Sigmoid colon (tissue), 7 donors: Measurements from ENCODE around the gene ZNF789. TPM values are rescaled to one million over a fixed set of nuclear protein-coding genes. Genes with fewer than 3 reads are reported as not detected.
A peak's percentile ranks its signal among the peaks of the same experiment; 100 is the strongest.
"Not testable (repeated sequence)": the region's sequence is repeated elsewhere in the genome, so short reads cannot be mapped to it uniquely, and the experiment has no call there.

ENCODE experiments used
- DNase-seq: peaks from one replicate; pipeline ENCODE4 v3.0.0-alpha.2; 2019
- H3K27ac ChIP-seq, 4 donors: fragments of 200-600 bp; sonication (generic); one replicate each; pipeline ENCODE4 v1.5.1; 2016 to 2019; ENCODE audit warnings: mild to moderate bottlenecking in 1 of 4
- H3K27me3 ChIP-seq, 3 donors: fragments of 200-600 bp; sonication (generic); one replicate each; pipeline ENCODE4 v1.5.1; 2019; ENCODE audit warnings: mild to moderate bottlenecking in 1 of 3
- H3K36me3 ChIP-seq, 4 donors: fragments of 200-600 bp; sonication (generic); one replicate each; pipeline ENCODE4 v1.5.1; 2016 to 2019
- H3K4me1 ChIP-seq, 4 donors: fragments of 200-600 bp; sonication (generic); one replicate each; pipeline ENCODE4 v1.5.1; 2017 to 2019
- H3K4me3 ChIP-seq, 4 donors: fragments of 200-600 bp; sonication (generic); one replicate each; pipeline ENCODE4 v1.5.1; 2017 to 2019; ENCODE audit warnings: mild to moderate bottlenecking in 2 of 4, moderate library complexity in 1 of 4
- H3K9me3 ChIP-seq, 4 donors: fragments of 200-600 bp in 3 of 4; sonication (generic) in 3 of 4; one replicate each; pipeline versions ENCODE4 v1.5.1 to v1.6.1; 2013 to 2019
- EP300 ChIP-seq, 4 donors: sonication (generic); formaldehyde crosslinking; IDR thresholded peaks; one replicate each; pipeline ENCODE4 v1.6.1; 2017; ENCODE audit warnings: antibody characterized with exemption in 4 of 4
- POLR2A ChIP-seq, 2 donors: fragments of 450-650 bp; IDR thresholded peaks; one replicate each; pipeline ENCODE4 v1.6.1; 2016; ENCODE audit warnings: antibody characterized with exemption in 2 of 2, mild to moderate bottlenecking in 2 of 2, moderate library complexity in 2 of 2
- POLR2AphosphoS5 ChIP-seq, 4 donors: sonication (generic); formaldehyde crosslinking; IDR thresholded peaks; one replicate each; pipeline ENCODE4 v1.6.1; 2017; ENCODE audit warnings: antibody characterized with exemption in 4 of 4
- WGBS, 2 donors: extraction: QIAGEN DNeasy Blood & Tissue Kit; methylation state at CpG; one replicate each; pipeline ENCODE4 v1.1.7; 2013; 5-methylcytosine and 5-hydroxymethylcytosine counted together
- intact Hi-C: fragments of 100-400 bp; cut with DNase I; formaldehyde crosslinking; loops from one replicate; pipeline ENCODE4 v1.15.1; 2023
- polyA plus RNA-seq, 3 donors: library from polyadenylated mRNA; stranded (reverse); fragments of 200-250 nt; gene quantifications; one replicate each; pipeline ENCODE4 v1.2.3, GENCODE V29; 2013
- total RNA-seq, 4 donors: library from RNA; depleted of rRNA; stranded (reverse); fragments of >200 nt; gene quantifications; one replicate each; pipeline ENCODE4 v1.1.0, GENCODE V29; 2016
- TF ChIP-seq, protein P1 (sequence below), 4 experiments: fragments of 450-650 bp in 3 of 4; fragments of 200-600 bp in 1 of 4; IDR thresholded peaks; one replicate each; pipeline ENCODE4 v1.5.1; 2016 to 2019; ENCODE audit warnings: antibody characterized with exemption in 4 of 4, mild to moderate bottlenecking in 3 of 4, moderate library complexity in 2 of 4
- donor health status: healthy with polysubstance abuse.
- donor health status: Bipolar disorder and iron deficiency.
- donor health status: healthy.

ZNF789 gene
- total RNA-seq (10 to 100 TPM in 1 of 4 donors, 1 to 10 TPM in 3; 4.3 to 10.5 (median 7.0) TPM), polyA plus RNA-seq (10 to 100 TPM in 1 of 3 donors, 1 to 10 TPM in 2; 3.7 to 17.4 (median 6.0) TPM)

DNA sequence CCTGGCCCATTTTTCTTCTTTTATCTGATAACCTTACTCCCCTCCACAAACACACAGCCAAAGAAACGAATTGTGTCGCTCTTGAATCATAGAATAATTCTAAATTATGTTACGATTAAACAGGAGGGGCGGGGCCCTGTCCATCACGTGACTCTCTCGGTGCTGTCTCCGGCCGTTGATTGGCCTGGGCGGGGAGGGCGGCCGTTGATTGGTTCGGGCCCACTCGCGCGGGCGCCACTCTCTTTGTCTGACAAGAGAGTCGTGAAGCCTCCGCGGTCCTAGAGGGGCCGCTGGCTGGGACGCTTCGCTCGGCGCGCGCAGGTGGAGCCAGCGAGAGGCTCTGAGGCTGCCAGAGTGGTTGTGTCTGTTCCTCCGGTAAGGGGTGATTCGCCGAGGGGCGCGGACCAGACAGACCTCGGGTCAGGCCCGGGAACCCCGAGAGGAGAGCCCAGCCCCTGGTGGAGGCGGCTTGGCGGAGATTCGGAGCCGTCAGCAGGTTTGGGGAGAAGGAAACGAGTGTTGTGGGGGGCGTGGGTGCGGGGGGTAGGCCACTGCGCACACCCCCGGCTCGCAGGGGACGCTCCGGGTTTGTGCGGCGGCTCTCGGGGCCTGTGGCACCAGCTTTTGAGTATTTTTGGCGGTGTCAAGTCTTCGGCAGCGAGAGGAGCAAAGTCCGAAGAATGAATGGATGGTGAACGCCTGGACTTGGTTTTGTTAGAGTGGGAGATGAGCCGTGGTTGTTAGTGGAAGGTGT lies at the start of gene ZNF789:
ZNF789 (plus strand) TSS at position 330 of the 754 bp plus-strand sequence. CDS start 3,567 bp downstream, outside the sequence.
- intact Hi-C loops: loop anchor here (2.0 kb wide), 1 partner anchor 32 kb away; the partner anchor contains the start of gene ZKSCAN5
- Histone ChIP-seq H3K27ac (peak within 1 kb of the TSS; percentile 83 to 94 (median 88)), H3K36me3 (no peaks in the 10 kb centered on the region), H3K4me3 (peak within 1 kb of the TSS; percentile 67 to 94 (median 78)), H3K27me3 (no peaks in the 10 kb centered on the region), H3K9me3 (no peaks in the 10 kb centered on the region), H3K4me1 (peaks cover 0 to 26% (median 10%) of the 10 kb centered on the region in 4 donors)
- WGBS, 2 donors: 1% methylated on average over 56 of the region's 56 CpGs
- TF ChIP-seq, protein P1, sequence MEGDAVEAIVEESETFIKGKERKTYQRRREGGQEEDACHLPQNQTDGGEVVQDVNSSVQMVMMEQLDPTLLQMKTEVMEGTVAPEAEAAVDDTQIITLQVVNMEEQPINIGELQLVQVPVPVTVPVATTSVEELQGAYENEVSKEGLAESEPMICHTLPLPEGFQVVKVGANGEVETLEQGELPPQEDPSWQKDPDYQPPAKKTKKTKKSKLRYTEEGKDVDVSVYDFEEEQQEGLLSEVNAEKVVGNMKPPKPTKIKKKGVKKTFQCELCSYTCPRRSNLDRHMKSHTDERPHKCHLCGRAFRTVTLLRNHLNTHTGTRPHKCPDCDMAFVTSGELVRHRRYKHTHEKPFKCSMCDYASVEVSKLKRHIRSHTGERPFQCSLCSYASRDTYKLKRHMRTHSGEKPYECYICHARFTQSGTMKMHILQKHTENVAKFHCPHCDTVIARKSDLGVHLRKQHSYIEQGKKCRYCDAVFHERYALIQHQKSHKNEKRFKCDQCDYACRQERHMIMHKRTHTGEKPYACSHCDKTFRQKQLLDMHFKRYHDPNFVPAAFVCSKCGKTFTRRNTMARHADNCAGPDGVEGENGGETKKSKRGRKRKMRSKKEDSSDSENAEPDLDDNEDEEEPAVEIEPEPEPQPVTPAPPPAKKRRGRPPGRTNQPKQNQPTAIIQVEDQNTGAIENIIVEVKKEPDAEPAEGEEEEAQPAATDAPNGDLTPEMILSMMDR (IDR thresholded peaks at IDR 0.05): no peak
- TF ChIP-seq POLR2A (IDR thresholded peaks at IDR 0.05) (peak in 1 of 2 donors; percentile 26), POLR2AphosphoS5 (IDR thresholded peaks at IDR 0.05) (peak; percentile 16 to 74 (median 57)), EP300 (IDR thresholded peaks at IDR 0.05) (no peak)
- DNase-seq: peak; percentile 99

DNA sequence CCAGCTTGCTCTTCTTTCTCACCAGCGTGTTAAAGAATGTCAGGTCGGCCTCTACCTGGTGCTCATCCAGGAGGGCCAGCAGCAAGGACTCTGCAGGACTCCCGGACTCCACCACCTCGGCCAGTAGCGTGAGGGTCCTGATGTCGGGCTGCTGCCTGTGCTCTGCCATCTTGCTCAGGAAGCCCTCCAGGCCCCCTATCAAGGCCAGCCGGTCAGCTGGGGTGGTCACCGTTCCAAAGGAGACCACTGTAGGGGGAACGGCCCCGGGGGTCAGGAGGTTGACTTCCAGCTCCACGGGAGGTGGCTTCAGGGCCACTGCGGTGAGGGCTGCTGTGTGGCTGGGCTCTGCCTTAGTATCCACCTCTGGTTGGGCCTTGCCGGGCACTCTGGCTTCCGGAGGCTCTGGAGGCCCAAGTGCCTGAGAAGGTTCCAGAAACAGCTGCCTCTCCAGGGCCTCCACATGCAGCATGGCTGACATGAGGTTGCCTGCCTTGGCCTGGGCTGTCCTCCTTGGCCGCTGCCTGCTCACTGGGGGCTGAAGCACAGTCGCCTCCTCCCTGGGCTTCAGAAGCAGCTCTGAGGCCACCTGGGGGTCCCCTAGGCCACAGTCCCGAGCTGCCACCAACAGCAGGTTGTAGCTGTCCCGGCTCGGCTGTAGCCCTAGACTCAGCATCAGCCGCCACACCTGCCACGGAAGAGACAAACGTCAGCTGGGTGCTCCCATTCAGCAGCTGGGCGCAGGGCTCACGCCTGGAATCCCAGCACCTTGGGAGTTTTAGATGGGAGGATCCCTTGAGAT lies 47.6 kb upstream of the ZNF789 start:
- H3K9me3 ChIP-seq: no peaks in the 10 kb centered on the region
- no peak for TF ChIP-seq EP300 (IDR thresholded peaks at IDR 0.05)
- TF ChIP-seq POLR2A (IDR thresholded peaks at IDR 0.05): no peak
- TF ChIP-seq, protein P1 (IDR thresholded peaks at IDR 0.05): no peak
- intact Hi-C loops: no loop called here
- no peak overlapping the region for H3K27ac ChIP-seq
- H3K27me3 ChIP-seq: no peaks in the 10 kb centered on the region
- H3K4me3 ChIP-seq: no peak overlapping the region
- WGBS, 2 donors: 91 to 95% methylated on average over 24 of the region's 24 CpGs
- H3K4me1 ChIP-seq: no peaks in the 10 kb centered on the region
- H3K36me3 ChIP-seq: peaks cover 10 to 76% (median 39%) of the 10 kb centered on the region in 4 donors
- DNase-seq: no peak

DNA sequence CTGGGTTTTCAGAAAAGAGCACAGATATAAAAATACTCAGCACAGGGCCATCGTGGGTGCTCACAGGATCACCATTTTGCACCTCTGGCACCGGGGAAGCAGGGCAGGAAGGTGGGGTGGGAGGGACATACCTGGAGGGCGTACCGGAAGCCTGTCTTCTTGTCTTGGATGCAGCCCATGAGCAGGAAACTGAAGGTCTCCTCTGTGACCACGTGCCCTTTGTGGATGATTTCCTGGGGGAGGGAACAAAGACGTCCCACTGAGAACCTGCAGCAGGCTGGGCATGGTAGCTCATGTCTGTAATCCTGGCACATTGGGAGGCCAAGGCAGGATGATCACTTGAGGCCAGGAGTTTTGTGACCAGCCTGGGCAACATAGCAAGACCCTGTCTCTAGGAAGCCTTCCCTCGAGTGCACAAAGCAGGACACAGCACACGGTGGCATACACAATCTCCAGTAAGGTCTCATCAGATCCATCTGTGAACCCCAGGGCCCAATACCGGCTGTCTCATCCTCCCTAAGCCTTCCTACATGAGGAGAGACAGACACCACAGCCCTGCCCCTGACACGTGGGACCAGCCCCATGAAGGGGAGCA lies 43.6 kb upstream of the ZNF789 start:
- DNase-seq: no peak
- Histone ChIP-seq H3K27me3 (no peaks in the 10 kb centered on the region), H3K4me1 (no peaks in the 10 kb centered on the region), H3K9me3 (no peaks in the 10 kb centered on the region), H3K27ac (no peak overlapping the region), H3K4me3 (no peak overlapping the region), H3K36me3 (peaks cover 5 to 78% (median 42%) of the 10 kb centered on the region in 4 donors)
- TF ChIP-seq, protein P1 (IDR thresholded peaks at IDR 0.05): no peak
- TF ChIP-seq POLR2AphosphoS5 (IDR thresholded peaks at IDR 0.05) (no peak), POLR2A (IDR thresholded peaks at IDR 0.05) (no peak), EP300 (IDR thresholded peaks at IDR 0.05) (no peak)
- intact Hi-C loops: no loop called here
- WGBS, 2 donors: 88 to 89% methylated on average over 10 of the region's 10 CpGs

DNA sequence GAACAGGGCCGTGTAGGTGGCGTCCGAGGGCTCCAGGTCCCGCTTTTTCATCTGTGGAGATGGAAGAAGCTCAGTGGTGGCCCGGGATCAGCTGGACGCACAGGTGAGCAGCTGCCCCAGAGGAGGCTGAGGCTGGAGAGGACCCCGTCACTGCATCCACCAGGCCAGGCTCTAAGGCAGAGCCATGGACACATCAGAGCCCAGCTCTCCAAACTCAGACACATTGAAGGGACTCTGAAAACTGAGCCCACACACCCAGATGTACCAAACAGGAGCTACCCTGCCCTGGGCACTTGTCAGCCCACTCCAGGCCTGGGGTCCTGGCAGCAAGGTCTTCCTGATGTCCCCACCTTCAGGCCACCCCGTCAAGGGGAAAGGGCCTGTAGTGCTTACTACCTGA lies 42.9 kb upstream of the ZNF789 start:
- peaks cover 5 to 78% (median 40%) of the 10 kb centered on the region in 4 donors for H3K36me3 ChIP-seq
- TF ChIP-seq, protein P1 (IDR thresholded peaks at IDR 0.05): no peak
- TF ChIP-seq POLR2AphosphoS5 (IDR thresholded peaks at IDR 0.05) (no peak), POLR2A (IDR thresholded peaks at IDR 0.05) (no peak), EP300 (IDR thresholded peaks at IDR 0.05) (no peak)
- no peaks in the 10 kb centered on the region for H3K4me1 ChIP-seq
- no peak overlapping the region for H3K4me3 ChIP-seq
- 94 to 95% methylated on average over 8 of the region's 8 CpGs for WGBS, 2 donors
- H3K27me3 ChIP-seq: no peaks in the 10 kb centered on the region
- no peak for DNase-seq
- no peaks in the 10 kb centered on the region for H3K9me3 ChIP-seq
- intact Hi-C loops: no loop called here
- H3K27ac ChIP-seq: no peak overlapping the region

DNA sequence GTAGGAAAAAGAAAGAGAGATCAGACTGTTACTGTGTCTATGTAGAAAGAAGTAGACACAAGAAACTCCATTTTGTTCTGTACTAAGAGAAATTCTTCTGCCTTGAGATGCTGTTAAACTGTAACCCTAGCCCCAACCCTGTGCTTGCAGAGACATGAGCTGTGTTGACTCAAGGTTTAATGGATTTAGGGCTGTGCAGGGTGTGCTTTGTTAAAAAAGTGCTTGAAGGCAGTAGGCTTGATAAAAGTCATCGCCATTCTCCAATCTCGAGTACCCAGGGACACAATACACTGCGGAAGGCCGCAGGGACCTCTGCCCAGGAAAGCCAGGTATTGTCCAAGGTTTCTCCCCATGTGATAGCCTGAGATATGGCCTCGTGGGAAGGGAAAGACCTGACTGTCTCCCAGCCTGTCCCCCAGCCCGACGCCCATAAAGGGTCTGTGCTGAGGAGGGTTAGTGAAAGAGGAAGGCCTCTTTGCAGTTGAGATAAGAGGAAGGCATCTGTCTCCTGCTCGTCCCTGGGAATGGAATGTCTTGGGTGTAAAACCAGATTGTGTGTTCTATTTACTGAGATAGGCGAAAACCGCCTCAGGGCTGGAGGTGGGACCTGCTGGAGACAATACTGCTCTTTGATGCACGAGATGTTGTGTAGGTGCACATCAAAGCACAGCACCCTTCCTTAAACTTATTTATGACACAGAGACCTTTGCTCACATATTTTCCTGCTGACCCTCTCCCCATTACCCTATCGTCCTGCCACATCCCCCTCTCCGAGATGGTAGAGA lies 40.7 kb upstream of the ZNF789 start:
- peaks cover 5 to 72% (median 36%) of the 10 kb centered on the region in 4 donors for H3K36me3 ChIP-seq
- H3K4me3 ChIP-seq, DNase-seq, H3K27ac ChIP-seq, H3K27me3 ChIP-seq, H3K4me1 ChIP-seq, intact Hi-C loops, H3K9me3 ChIP-seq: not testable (repeated sequence)
- 52 to 82% methylated on average over 13 of the region's 13 CpGs for WGBS, 2 donors
